H1 (cell line): Measurements from ENCODE around the gene EFCAB3. TPM values are rescaled to one million over a fixed set of nuclear protein-coding genes. Genes with fewer than 3 reads are reported as not detected.

Source experiments
- CTCF ChIA-PET: fragments of 300-600 bp; sonication (Branson Sonifier 250); formaldehyde crosslinking; loops from one replicate; lab custom pipeline; 2021; ENCODE audit not compliant: partially characterized antibody; lab: Charles Lee
- POLR2A ChIA-PET: fragments of 300-600 bp; sonication (Branson Sonifier 250); formaldehyde crosslinking; loops from one replicate; lab custom pipeline; 2021; ENCODE audit warnings: inconsistent platforms; ENCODE audit not compliant: partially characterized antibody; lab: Charles Lee
- DNase-seq, 2 experiments: peaks; one replicate each; pipeline versions ENCODE4 v3.0.0 to v3.0.0-alpha.2; 2010 to 2022; ENCODE audit warnings: low spot score in 2 of 2, low read depth in 1 of 2, mixed read lengths in 1 of 2
- FAIRE-seq: peaks from 2 replicates; lab custom pipeline; 2011; peaks lifted over from hg19 to GRCh38; lab: Jason Lieb, UNC
- H2AFZ ChIP-seq: 2 replicates; pipeline ENCODE4 v1.8.1; 2012; ENCODE audit warnings: low read length, inconsistent platforms
- H2AK5ac ChIP-seq: 2 replicates; pipeline ENCODE4 v1.6.1; 2013; ENCODE audit warnings: low read depth, low read length
- H2BK120ac ChIP-seq: replicated peaks from 2 replicates; pipeline ENCODE3; 2013; ENCODE audit warnings: low read depth, low read length, inconsistent platforms
- H2BK12ac ChIP-seq: 2 replicates; pipeline ENCODE4 v1.6.1; 2013; ENCODE audit warnings: low read depth, low read length
- H2BK15ac ChIP-seq: 2 replicates; pipeline ENCODE4 v1.6.1; 2013; ENCODE audit warnings: low read length
- H2BK20ac ChIP-seq: 2 replicates; pipeline ENCODE4 v1.6.1; 2013; ENCODE audit warnings: low read length
- H2BK5ac ChIP-seq: 2 replicates; pipeline ENCODE4 v1.6.1; 2013; ENCODE audit warnings: low read depth, low read length
- H3K14ac ChIP-seq: 2 replicates; pipeline ENCODE4 v1.6.1; 2013; ENCODE audit warnings: inconsistent platforms; ENCODE audit not compliant: insufficient read length
- H3K18ac ChIP-seq: 2 replicates; pipeline ENCODE4 v1.6.1; 2013; ENCODE audit warnings: low read length; ENCODE audit errors: extremely low read depth
- H3K23ac ChIP-seq: 2 replicates; pipeline ENCODE4 v1.6.1; 2013; ENCODE audit warnings: inconsistent platforms; ENCODE audit not compliant: insufficient read length
- H3K23me2 ChIP-seq: 2 replicates; pipeline ENCODE4 v1.6.1; 2013; ENCODE audit warnings: low read depth, low read length
- H3K27ac ChIP-seq: 2 replicates; pipeline ENCODE4 v1.6.1; 2011; ENCODE audit warnings: low read depth, low read length, inconsistent platforms
- H3K27me3 ChIP-seq, 4 experiments: replicated peaks in 1 of 4; 1 replicate in 1 of 4; 2 replicates in 3 of 4; pipeline versions ENCODE4 v1.6.1 to v1.8.1; 2011 to 2013; ENCODE audit warnings: low read length in 3 of 4, mild to moderate bottlenecking in 3 of 4, inconsistent platforms in 2 of 4, mixed read lengths in 2 of 4, moderate library complexity in 1 of 4; ENCODE audit not compliant: control insufficient read depth in 3 of 4, insufficient read depth in 3 of 4; ENCODE audit errors: extremely low read depth in 1 of 4
- H3K36me3 ChIP-seq, 4 experiments: 2 replicates each; pipeline versions ENCODE4 v1.6.1 to v1.8.1; 2011 to 2013; ENCODE audit warnings: mild to moderate bottlenecking in 4 of 4, low read length in 3 of 4, moderate library complexity in 2 of 4, control low read depth in 1 of 4, inconsistent platforms in 1 of 4; ENCODE audit not compliant: insufficient read depth in 4 of 4, control insufficient read depth in 2 of 4
- H3K4ac ChIP-seq: replicated peaks from 2 replicates; pipeline ENCODE3; 2013; ENCODE audit warnings: low read length, low read depth, mixed read lengths, inconsistent platforms; ENCODE audit not compliant: insufficient read length
- H3K4me1 ChIP-seq, 4 experiments: replicated peaks in 1 of 4; 1 replicate in 1 of 4; 2 replicates in 3 of 4; pipeline versions ENCODE4 v1.6.1 to v1.8.1; 2011 to 2013; ENCODE audit warnings: low read length in 3 of 4, inconsistent platforms in 2 of 4, mixed read lengths in 1 of 4; ENCODE audit not compliant: insufficient read depth in 4 of 4, control insufficient read depth in 3 of 4
- H3K4me2 ChIP-seq, 2 experiments: 2 replicates each; pipeline versions ENCODE4 v1.6.1 to v1.8.1; 2011 to 2013; ENCODE audit warnings: low read depth in 2 of 2, low read length in 2 of 2, control low read depth in 1 of 2, inconsistent platforms in 1 of 2, mild to moderate bottlenecking in 1 of 2; ENCODE audit not compliant: insufficient read depth in 1 of 2
- H3K4me3 ChIP-seq, 4 experiments: fragments of 200-600, 300-600 bp in 1 of 4; sonication (generic), shearing (Covaris generic), sonication (Bioruptor Twin) in 1 of 4; 2 replicates each; pipeline versions ENCODE4 v1.5.1 to v1.8.1; 2011 to 2016; ENCODE audit warnings: low read length in 4 of 4, low read depth in 3 of 4, control low read depth in 2 of 4, inconsistent platforms in 2 of 4, mild to moderate bottlenecking in 2 of 4, mixed read lengths in 1 of 4, moderate library complexity in 1 of 4; ENCODE audit not compliant: insufficient read depth in 2 of 4; ENCODE audit errors: extremely low read depth in 1 of 4
- H3K56ac ChIP-seq: replicated peaks from 2 replicates; pipeline ENCODE3; 2013; ENCODE audit warnings: low read depth, mild to moderate bottlenecking, mixed read lengths, low read length, inconsistent platforms; ENCODE audit not compliant: insufficient read length
- H3K79me1 ChIP-seq: 2 replicates; pipeline ENCODE4 v1.6.1; 2013; ENCODE audit warnings: low read depth, low read length, control low read depth
- H3K79me2 ChIP-seq, 2 experiments: 2 replicates each; pipeline versions ENCODE4 v1.6.1 to v1.8.1; 2012 to 2013; ENCODE audit warnings: low read length in 2 of 2, mild to moderate bottlenecking in 2 of 2, inconsistent platforms in 1 of 2; ENCODE audit not compliant: insufficient read depth in 2 of 2, control insufficient read depth in 1 of 2
- H3K9ac ChIP-seq, 4 experiments: replicated peaks in 1 of 4; 1 replicate in 1 of 4; 2 replicates in 3 of 4; pipeline versions ENCODE4 v1.6.1 to v1.8.1; 2011 to 2013; ENCODE audit warnings: low read depth in 3 of 4, low read length in 3 of 4, control low read depth in 2 of 4, mild to moderate bottlenecking in 2 of 4, moderate library complexity in 2 of 4, inconsistent platforms in 1 of 4; ENCODE audit errors: extremely low read depth in 1 of 4
- H3K9me3 ChIP-seq, 2 experiments: 2 replicates each; pipeline versions ENCODE4 v1.6.1 to v1.8.1; 2012 to 2013; ENCODE audit warnings: mild to moderate bottlenecking in 2 of 2, moderate library complexity in 2 of 2, control low read depth in 1 of 2, inconsistent platforms in 1 of 2, low read depth in 1 of 2, low read length in 1 of 2, mixed read lengths in 1 of 2; ENCODE audit not compliant: insufficient read depth in 2 of 2
- H4K20me1 ChIP-seq, 2 experiments: replicated peaks in 1 of 2; 2 replicates each; pipeline versions ENCODE3 to v1.8.1; 2011 to 2013; ENCODE audit warnings: inconsistent platforms in 2 of 2, low read length in 2 of 2, mild to moderate bottlenecking in 1 of 2; ENCODE audit not compliant: insufficient read depth in 2 of 2, control insufficient read depth in 1 of 2
- H4K5ac ChIP-seq: 2 replicates; pipeline ENCODE4 v1.6.1; 2013; ENCODE audit warnings: low read length, low read depth, mixed read lengths, inconsistent platforms; ENCODE audit not compliant: insufficient read length
- H4K8ac ChIP-seq: 2 replicates; pipeline ENCODE4 v1.8.0; 2013; ENCODE audit warnings: mild to moderate bottlenecking, moderate library complexity, low read length, inconsistent platforms; ENCODE audit not compliant: insufficient read depth; ENCODE audit errors: extremely low read depth
- H4K91ac ChIP-seq: replicated peaks from 2 replicates; pipeline ENCODE3; 2013; ENCODE audit warnings: low read length, mixed read lengths, inconsistent platforms; ENCODE audit not compliant: insufficient read length
- BACH1 ChIP-seq: IDR thresholded peaks from 2 replicates; pipeline ENCODE4 v1.6.1; 2012; ENCODE audit warnings: low read length, improper control_type of control experiment
- CBX8 ChIP-seq: fragments of 300-800, 300-1000 bp; sonication (generic); IDR thresholded peaks from 2 replicates; pipeline ENCODE4 v1.7.1; 2016; ENCODE audit warnings: low read depth, low read length, borderline replicate concordance
- CHD2 ChIP-seq: IDR thresholded peaks from 2 replicates; pipeline ENCODE4 v1.6.1; 2012; ENCODE audit warnings: low read length, improper control_type of control experiment
- HDAC2 ChIP-seq, 2 experiments: fragments of 300-600 bp in 1 of 2; sonication (generic) in 1 of 2; IDR thresholded peaks; 2 replicates each; pipeline ENCODE4 v1.6.1; 2011 to 2012; ENCODE audit warnings: low read depth in 2 of 2, low read length in 2 of 2, mild to moderate bottlenecking in 2 of 2, moderate library complexity in 2 of 2, borderline replicate concordance in 1 of 2, inconsistent platforms in 1 of 2
- JUND ChIP-seq: IDR thresholded peaks from 2 replicates; pipeline ENCODE4 v1.6.1; 2011; ENCODE audit warnings: mild to moderate bottlenecking, improper control_type of control experiment, low read length
- KDM1A ChIP-seq: fragments of 200-600, 300-600 bp; sonication (generic); IDR thresholded peaks from 2 replicates; pipeline ENCODE4 v1.7.1; 2016; ENCODE audit warnings: mild to moderate bottlenecking, low read length, borderline replicate concordance
- KDM4A ChIP-seq: IDR thresholded peaks from one replicate; pipeline ENCODE4 v1.7.1; 2012; ENCODE audit warnings: low read depth, mild to moderate bottlenecking, moderate library complexity, low read length, inconsistent platforms; ENCODE audit not compliant: severe bottlenecking
- PHF8 ChIP-seq: fragments of 200-600 bp; sonication (generic); conservative IDR thresholded peaks from 2 replicates; pipeline ENCODE4 v1.7.1; 2012; ENCODE audit warnings: low read depth, mild to moderate bottlenecking, inconsistent platforms, low read length, moderate library complexity
- RXRA ChIP-seq: IDR thresholded peaks from 2 replicates; pipeline ENCODE4 v1.6.1; 2011; ENCODE audit warnings: low read depth, mild to moderate bottlenecking, low read length, moderate library complexity; ENCODE audit not compliant: insufficient read depth
- SAP30 ChIP-seq: fragments of 300-600 bp; sonication (generic); IDR thresholded peaks from 2 replicates; pipeline ENCODE4 v1.7.1; 2012; ENCODE audit warnings: low read length, moderate library complexity, mild to moderate bottlenecking, inconsistent platforms; ENCODE audit not compliant: insufficient read depth, insufficient replicate concordance
- SIN3A ChIP-seq, 2 experiments: IDR thresholded peaks in 1 of 2; conservative IDR thresholded peaks in 1 of 2; 2 replicates each; pipeline ENCODE4 v1.6.1; 2011 to 2012; ENCODE audit warnings: low read length in 2 of 2, improper control_type of control experiment in 1 of 2, low read depth in 1 of 2, mild to moderate bottlenecking in 1 of 2
- SIX5 ChIP-seq: IDR thresholded peaks from 2 replicates; pipeline ENCODE4 v1.6.1; 2011; ENCODE audit warnings: mild to moderate bottlenecking, low read depth, low read length
- SP4 ChIP-seq: IDR thresholded peaks from 2 replicates; pipeline ENCODE4 v1.6.1; 2012; ENCODE audit warnings: low read length, inconsistent platforms
- ZNF274 ChIP-seq: IDR thresholded peaks from 2 replicates; pipeline ENCODE4 v1.7.0; 2012; ENCODE audit warnings: low read length, borderline replicate concordance; ENCODE audit errors: extremely low read depth
- polyA plus RNA-seq, 7 experiments: library from polyadenylated mRNA; depleted of rRNA in 3 of 7; stranded (reverse) in 5 of 7; unstranded in 2 of 7; fragments of >200 nt in 5 of 7; fragments of 200-250 nt in 2 of 7; gene quantifications; 1 replicate in 5 of 7; 2 replicates in 1 of 7; 4 replicates in 1 of 7; pipeline versions ENCODE4 v1.2.1 to v1.2.3, GENCODE V29; 2011 to 2013; ENCODE audit warnings: missing spikeins in 2 of 7, mixed read lengths in 2 of 7
- total RNA-seq: library from RNA; stranded (reverse); fragmentation: NEBNext Ultra II Directional; extraction: Animal tissue kit (Norgen Biotek cat#: 25700); gene quantifications from 2 replicates; pipeline ENCODE4 v1.2.1, GENCODE V29; 2021

The EFCAB3 gene
- total and polyA plus RNA-seq, 2 of the 8 experiments (the other 6 are each of a cell fraction or from before 2014, with no cell fraction given) = not detected

- no peak for TF ChIP-seq SIN3A (conservative IDR thresholded peaks at IDR 0.05 in 1 of 2, IDR thresholded peaks at IDR 0.05 in 1 of 2; ENCODE audit: low read depth in 1 of 2, low read length in 2 of 2)
Measured at GRCh38 chr17:62380253-62380652, at the start of gene EFCAB3 (continued).

GRCh38 chr17:62336527-62336926 lies 43.8 kb upstream of the EFCAB3 start:
- Histone ChIP-seq H3K4me2 (no peak overlapping the region), H3K9ac (no peak overlapping the region), H2BK20ac (no peak overlapping the region), H2BK15ac (no peak overlapping the region), H4K8ac (no peak overlapping the region), H3K9me3 (peaks cover 2 to 3% of the 10 kb centered on the region in 2 experiments; a peak in 1 of 4 replicates), H2BK12ac (no peak overlapping the region), H4K5ac (no peak overlapping the region), H3K36me3 (no peaks in the 10 kb centered on the region), H3K56ac (no peak overlapping the region), H2BK5ac (no peak overlapping the region), H2AFZ (no peak overlapping the region), H3K4ac (no peak overlapping the region), H3K23ac (no peak overlapping the region), H3K27me3 (no peaks in the 10 kb centered on the region), H3K79me2 (no peaks in the 10 kb centered on the region), H3K79me1 (no peaks in the 10 kb centered on the region), H3K27ac (no peak overlapping the region), H3K23me2 (no peaks in the 10 kb centered on the region), H4K91ac (no peak overlapping the region), H2AK5ac (no peak overlapping the region), H4K20me1 (no peaks in the 10 kb centered on the region), H3K14ac (no peak overlapping the region), H3K18ac (no peak overlapping the region), H2BK120ac (no peak overlapping the region), H3K4me3 (no peak overlapping the region), H3K4me1 (no peaks in the 10 kb centered on the region)
- DNase-seq = no peak
- ChIA-PET CTCF (no interaction called here), POLR2A (no interaction called here)
- no peak for FAIRE-seq
- TF ChIP-seq SIX5 (no peak), KDM4A (no peak), ZNF274 (no peak), JUND (no peak), CHD2 (no peak), SAP30 (no peak), SP4 (no peak), HDAC2 (IDR thresholded peaks at IDR 0.05; ENCODE audit: borderline replicate concordance in 1 of 2, low read depth in 2 of 2, low read length in 2 of 2) (no peak), BACH1 (no peak), RXRA (no peak), PHF8 (no peak), CBX8 (no peak), KDM1A (no peak)
